Measurements from ENCODE around the gene TOMM40. TPM values are rescaled to one million over a fixed set of nuclear protein-coding genes. Genes with fewer than 3 reads are reported as not detected.

Gene TOMM40
- total and polyA plus RNA-seq, 2 of the 13 experiments (the other 11 are each of a cell fraction or from before 2014, with no cell fraction given), result 72.0 to 110 TPM

- no peak for TF ChIP-seq TCF12 (IDR thresholded peaks at IDR 0.05)
- no peak for TF ChIP-seq TCF12 (CRISPR knock-in tag; IDR thresholded peaks at IDR 0.05)
- TF ChIP-seq NONO (IDR thresholded peaks at IDR 0.05), result no peak
- peak; percentile 50; the same call in 1 of the 2 replicates for TF ChIP-seq NONO (CRISPR knock-in tag; conservative IDR thresholded peaks at IDR 0.05)
- TF ChIP-seq NFKB2 (CRISPR knock-in tag; IDR thresholded peaks at IDR 0.05; ENCODE audit: borderline replicate concordance), result no peak
- TF ChIP-seq MED13 (CRISPR knock-in tag; IDR thresholded peaks at IDR 0.05), result no peak
- TF ChIP-seq ONECUT2 (CRISPR knock-in tag; IDR thresholded peaks at IDR 0.05), result no peak
- no peak for TF ChIP-seq ZNF354B (CRISPR knock-in tag; IDR thresholded peaks at IDR 0.05)
- no peak for TF ChIP-seq CBX2 (IDR thresholded peaks at IDR 0.05; ENCODE audit: low read depth, low read length)
- TF ChIP-seq CBX2 (CRISPR knock-in tag; IDR thresholded peaks at IDR 0.05; ENCODE audit: low read depth), result no peak
- no peak for TF ChIP-seq ATF7 (IDR thresholded peaks at IDR 0.05)
- TF ChIP-seq ATF7 (CRISPR knock-in tag; IDR thresholded peaks at IDR 0.05), result no peak
- TF ChIP-seq ZBTB46 (CRISPR knock-in tag; IDR thresholded peaks at IDR 0.05; ENCODE audit: borderline replicate concordance), result no peak
- no peak for TF ChIP-seq HMG20B (CRISPR knock-in tag; conservative IDR thresholded peaks at IDR 0.05)
- no peak for TF ChIP-seq ZFP90 (CRISPR knock-in tag; IDR thresholded peaks at IDR 0.05; ENCODE audit: borderline replicate concordance)
- TF ChIP-seq ZNF10 (CRISPR knock-in tag; IDR thresholded peaks at IDR 0.05; ENCODE audit: borderline replicate concordance, low read depth), result no peak
- no peak for TF ChIP-seq ZNF33B (CRISPR knock-in tag; IDR thresholded peaks at IDR 0.05)
- no peak for TF ChIP-seq ZBTB20 (CRISPR knock-in tag; IDR thresholded peaks at IDR 0.05; ENCODE audit: borderline replicate concordance, low read depth)
- no peak for TF ChIP-seq KMT2B (CRISPR knock-in tag; IDR thresholded peaks at IDR 0.05)
- TF ChIP-seq ZBTB25 (CRISPR knock-in tag; IDR thresholded peaks at IDR 0.05), result no peak
- TF ChIP-seq SOX5 (CRISPR knock-in tag; IDR thresholded peaks at IDR 0.05; ENCODE audit: borderline replicate concordance), result peak; percentile 42; the same call in 1 of the 2 replicates
- no peak for TF ChIP-seq ZFAT (CRISPR knock-in tag; conservative IDR thresholded peaks at IDR 0.05)
- TF ChIP-seq ZBTB7B (CRISPR knock-in tag; IDR thresholded peaks at IDR 0.05), result peak; percentile 76; the same call in 1 of the 2 replicates
- TF ChIP-seq RNF219 (CRISPR knock-in tag; IDR thresholded peaks at IDR 0.05), result no peak
- no peak for TF ChIP-seq ZNF143 (CRISPR knock-in tag; IDR thresholded peaks at IDR 0.05)
- TF ChIP-seq ZNF30 (CRISPR knock-in tag; IDR thresholded peaks at IDR 0.05), result no peak
- no peak for TF ChIP-seq KDM4B (CRISPR knock-in tag; IDR thresholded peaks at IDR 0.05)
- no peak for TF ChIP-seq GPBP1L1 (CRISPR knock-in tag; IDR thresholded peaks at IDR 0.05)
Observed at GRCh38 chr19:44856421-44857083, 34.5 kb upstream of the TOMM40 start (continued).

Data from HepG2 (cell line).